HepG2 (cell line): ENCODE data around the gene PRSS16.

Experiments
- DNMT1 ChIP-seq: sonication (generic); formaldehyde crosslinking; IDR thresholded peaks from 2 replicates; pipeline ENCODE4 v1.5.1; 2020; ENCODE audit warnings: mild to moderate bottlenecking, missing genetic modification reagents
- EP300 ChIP-seq, 3 experiments: sonication (generic) in 1 of 3; formaldehyde crosslinking in 1 of 3; IDR thresholded peaks; 2 replicates each; pipeline versions ENCODE4 v1.5.1 to v1.6.1; 2011 to 2020; ENCODE audit warnings: low read depth in 2 of 3, low read length in 2 of 3, borderline replicate concordance in 1 of 3, improper control_type of control experiment in 1 of 3, mild to moderate bottlenecking in 1 of 3, missing genetic modification reagents in 1 of 3, moderate library complexity in 1 of 3
- NFRKB ChIP-seq: fragments of 450-650 bp; IDR thresholded peaks from 2 replicates; pipeline ENCODE4 v1.6.1; 2017
- NR2F6 ChIP-seq, 2 experiments: IDR thresholded peaks; 2 replicates each; pipeline ENCODE4 v1.6.1; 2016; ENCODE audit warnings: antibody characterized with exemption in 1 of 2, mild to moderate bottlenecking in 1 of 2
- POLR2A ChIP-seq, 2 experiments: IDR thresholded peaks; 2 replicates each; pipeline ENCODE4 v1.6.1; 2011; ENCODE audit warnings: low read depth in 2 of 2, low read length in 2 of 2, mild to moderate bottlenecking in 1 of 2, moderate library complexity in 1 of 2; ENCODE audit not compliant: insufficient read depth in 1 of 2
- PRPF4 ChIP-seq: fragments of 200-400 bp; formaldehyde crosslinking; IDR thresholded peaks from 2 replicates; pipeline ENCODE4 v1.6.1; 2016; ENCODE audit warnings: low read length, low read depth; ENCODE audit not compliant: poor library complexity, severe bottlenecking
- TAF1 ChIP-seq: sonication (generic); formaldehyde crosslinking; IDR thresholded peaks from 2 replicates; pipeline ENCODE4 v1.4.0; 2020; ENCODE audit warnings: missing genetic modification reagents
- TBL1XR1 ChIP-seq: fragments of 150-350 bp; IDR thresholded peaks from 2 replicates; pipeline ENCODE4 v1.6.1; 2014; ENCODE audit warnings: borderline replicate concordance, low read length; ENCODE audit not compliant: partially characterized antibody
- ZBTB38 ChIP-seq: sonication (generic); formaldehyde crosslinking; IDR thresholded peaks from 2 replicates; pipeline ENCODE4 v1.5.1; 2020; ENCODE audit warnings: mild to moderate bottlenecking, missing genetic modification reagents
- TF ChIP-seq, protein P1 (sequence below): sonication (generic); formaldehyde crosslinking; IDR thresholded peaks from 2 replicates; pipeline ENCODE4 v1.8.0; 2022; ENCODE audit warnings: missing genetic modification reagents, mild to moderate bottlenecking, borderline replicate concordance
- TF ChIP-seq, protein P2 (sequence below): sonication (generic); formaldehyde crosslinking; IDR thresholded peaks from 2 replicates; pipeline ENCODE4 v1.9.0; 2021; ENCODE audit warnings: missing genetic modification reagents, borderline replicate concordance
- TF ChIP-seq, protein P3 (sequence below), 2 experiments: IDR thresholded peaks; 2 replicates each; pipeline ENCODE4 v1.6.1; 2011 to 2012; ENCODE audit warnings: low read length in 2 of 2, borderline replicate concordance in 1 of 2, low read depth in 1 of 2, mild to moderate bottlenecking in 1 of 2, moderate library complexity in 1 of 2
- TF ChIP-seq, protein P4 (sequence below): sonication (generic); formaldehyde crosslinking; IDR thresholded peaks from 2 replicates; pipeline ENCODE4 v1.9.0; 2021; ENCODE audit warnings: mild to moderate bottlenecking, missing genetic modification reagents

DNA sequence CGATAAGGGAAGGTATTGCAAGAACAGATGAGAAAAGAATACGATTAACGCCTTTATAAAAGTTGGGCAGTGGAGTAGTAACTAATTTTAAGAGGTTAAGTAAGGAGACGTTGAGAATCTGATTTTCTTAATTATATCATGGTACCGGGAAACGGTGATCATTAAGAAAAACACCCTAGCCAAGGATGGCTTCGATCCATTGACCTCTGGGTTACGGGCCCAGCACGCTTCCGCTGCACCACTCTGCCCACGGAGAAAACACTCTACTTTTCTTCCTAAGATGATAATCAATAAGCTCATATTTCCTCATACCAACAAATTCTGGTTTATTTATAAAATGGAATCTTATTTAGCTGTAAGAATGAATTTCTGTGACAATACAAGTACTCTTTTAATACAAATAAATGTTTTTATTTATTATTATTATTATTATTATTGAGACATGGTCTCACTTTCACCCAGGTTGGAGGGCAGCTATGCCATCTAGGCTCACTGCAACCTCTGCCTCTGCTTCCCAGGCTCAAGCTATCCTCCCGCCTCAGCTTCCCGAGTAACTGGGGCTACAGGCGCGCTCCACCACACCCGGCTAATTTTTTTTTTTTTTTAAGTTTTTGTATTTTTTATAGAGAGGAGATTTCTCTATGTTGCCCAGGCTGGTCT is 56.2 kb downstream of the PRSS16 start:
- no peak for TF ChIP-seq NR2F6 (IDR thresholded peaks at IDR 0.05)
- TF ChIP-seq NR2F6 (CRISPR knock-in tag; IDR thresholded peaks at IDR 0.05) = no peak
- TF ChIP-seq DNMT1 = no peak
- no peak for TF ChIP-seq TBL1XR1
- TF ChIP-seq TAF1 (CRISPR knock-in tag) = no peak
- TF ChIP-seq, protein P1, sequence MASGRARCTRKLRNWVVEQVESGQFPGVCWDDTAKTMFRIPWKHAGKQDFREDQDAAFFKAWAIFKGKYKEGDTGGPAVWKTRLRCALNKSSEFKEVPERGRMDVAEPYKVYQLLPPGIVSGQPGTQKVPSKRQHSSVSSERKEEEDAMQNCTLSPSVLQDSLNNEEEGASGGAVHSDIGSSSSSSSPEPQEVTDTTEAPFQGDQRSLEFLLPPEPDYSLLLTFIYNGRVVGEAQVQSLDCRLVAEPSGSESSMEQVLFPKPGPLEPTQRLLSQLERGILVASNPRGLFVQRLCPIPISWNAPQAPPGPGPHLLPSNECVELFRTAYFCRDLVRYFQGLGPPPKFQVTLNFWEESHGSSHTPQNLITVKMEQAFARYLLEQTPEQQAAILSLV (CRISPR knock-in tag) = no peak
- no peak for TF ChIP-seq PRPF4
- TF ChIP-seq ZBTB38 = no peak
- TF ChIP-seq, protein P2, sequence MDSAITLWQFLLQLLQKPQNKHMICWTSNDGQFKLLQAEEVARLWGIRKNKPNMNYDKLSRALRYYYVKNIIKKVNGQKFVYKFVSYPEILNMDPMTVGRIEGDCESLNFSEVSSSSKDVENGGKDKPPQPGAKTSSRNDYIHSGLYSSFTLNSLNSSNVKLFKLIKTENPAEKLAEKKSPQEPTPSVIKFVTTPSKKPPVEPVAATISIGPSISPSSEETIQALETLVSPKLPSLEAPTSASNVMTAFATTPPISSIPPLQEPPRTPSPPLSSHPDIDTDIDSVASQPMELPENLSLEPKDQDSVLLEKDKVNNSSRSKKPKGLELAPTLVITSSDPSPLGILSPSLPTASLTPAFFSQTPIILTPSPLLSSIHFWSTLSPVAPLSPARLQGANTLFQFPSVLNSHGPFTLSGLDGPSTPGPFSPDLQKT (CRISPR knock-in tag) = no peak
- no peak for TF ChIP-seq NFRKB
- TF ChIP-seq, protein P3, sequence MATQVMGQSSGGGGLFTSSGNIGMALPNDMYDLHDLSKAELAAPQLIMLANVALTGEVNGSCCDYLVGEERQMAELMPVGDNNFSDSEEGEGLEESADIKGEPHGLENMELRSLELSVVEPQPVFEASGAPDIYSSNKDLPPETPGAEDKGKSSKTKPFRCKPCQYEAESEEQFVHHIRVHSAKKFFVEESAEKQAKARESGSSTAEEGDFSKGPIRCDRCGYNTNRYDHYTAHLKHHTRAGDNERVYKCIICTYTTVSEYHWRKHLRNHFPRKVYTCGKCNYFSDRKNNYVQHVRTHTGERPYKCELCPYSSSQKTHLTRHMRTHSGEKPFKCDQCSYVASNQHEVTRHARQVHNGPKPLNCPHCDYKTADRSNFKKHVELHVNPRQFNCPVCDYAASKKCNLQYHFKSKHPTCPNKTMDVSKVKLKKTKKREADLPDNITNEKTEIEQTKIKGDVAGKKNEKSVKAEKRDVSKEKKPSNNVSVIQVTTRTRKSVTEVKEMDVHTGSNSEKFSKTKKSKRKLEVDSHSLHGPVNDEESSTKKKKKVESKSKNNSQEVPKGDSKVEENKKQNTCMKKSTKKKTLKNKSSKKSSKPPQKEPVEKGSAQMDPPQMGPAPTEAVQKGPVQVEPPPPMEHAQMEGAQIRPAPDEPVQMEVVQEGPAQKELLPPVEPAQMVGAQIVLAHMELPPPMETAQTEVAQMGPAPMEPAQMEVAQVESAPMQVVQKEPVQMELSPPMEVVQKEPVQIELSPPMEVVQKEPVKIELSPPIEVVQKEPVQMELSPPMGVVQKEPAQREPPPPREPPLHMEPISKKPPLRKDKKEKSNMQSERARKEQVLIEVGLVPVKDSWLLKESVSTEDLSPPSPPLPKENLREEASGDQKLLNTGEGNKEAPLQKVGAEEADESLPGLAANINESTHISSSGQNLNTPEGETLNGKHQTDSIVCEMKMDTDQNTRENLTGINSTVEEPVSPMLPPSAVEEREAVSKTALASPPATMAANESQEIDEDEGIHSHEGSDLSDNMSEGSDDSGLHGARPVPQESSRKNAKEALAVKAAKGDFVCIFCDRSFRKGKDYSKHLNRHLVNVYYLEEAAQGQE (IDR thresholded peaks at IDR 0.05; ENCODE audit: borderline replicate concordance in 1 of 2, low read depth in 1 of 2, low read length in 2 of 2) = no peak
- no peak for TF ChIP-seq POLR2A (IDR thresholded peaks at IDR 0.05; ENCODE audit: insufficient read depth in 1 of 2, low read depth in 2 of 2, low read length in 2 of 2)
- no peak for TF ChIP-seq EP300 (IDR thresholded peaks at IDR 0.05; ENCODE audit: low read depth in 2 of 2, low read length in 2 of 2)
- TF ChIP-seq EP300 (CRISPR knock-in tag; IDR thresholded peaks at IDR 0.05; ENCODE audit: borderline replicate concordance) = no peak
- TF ChIP-seq, protein P4, sequence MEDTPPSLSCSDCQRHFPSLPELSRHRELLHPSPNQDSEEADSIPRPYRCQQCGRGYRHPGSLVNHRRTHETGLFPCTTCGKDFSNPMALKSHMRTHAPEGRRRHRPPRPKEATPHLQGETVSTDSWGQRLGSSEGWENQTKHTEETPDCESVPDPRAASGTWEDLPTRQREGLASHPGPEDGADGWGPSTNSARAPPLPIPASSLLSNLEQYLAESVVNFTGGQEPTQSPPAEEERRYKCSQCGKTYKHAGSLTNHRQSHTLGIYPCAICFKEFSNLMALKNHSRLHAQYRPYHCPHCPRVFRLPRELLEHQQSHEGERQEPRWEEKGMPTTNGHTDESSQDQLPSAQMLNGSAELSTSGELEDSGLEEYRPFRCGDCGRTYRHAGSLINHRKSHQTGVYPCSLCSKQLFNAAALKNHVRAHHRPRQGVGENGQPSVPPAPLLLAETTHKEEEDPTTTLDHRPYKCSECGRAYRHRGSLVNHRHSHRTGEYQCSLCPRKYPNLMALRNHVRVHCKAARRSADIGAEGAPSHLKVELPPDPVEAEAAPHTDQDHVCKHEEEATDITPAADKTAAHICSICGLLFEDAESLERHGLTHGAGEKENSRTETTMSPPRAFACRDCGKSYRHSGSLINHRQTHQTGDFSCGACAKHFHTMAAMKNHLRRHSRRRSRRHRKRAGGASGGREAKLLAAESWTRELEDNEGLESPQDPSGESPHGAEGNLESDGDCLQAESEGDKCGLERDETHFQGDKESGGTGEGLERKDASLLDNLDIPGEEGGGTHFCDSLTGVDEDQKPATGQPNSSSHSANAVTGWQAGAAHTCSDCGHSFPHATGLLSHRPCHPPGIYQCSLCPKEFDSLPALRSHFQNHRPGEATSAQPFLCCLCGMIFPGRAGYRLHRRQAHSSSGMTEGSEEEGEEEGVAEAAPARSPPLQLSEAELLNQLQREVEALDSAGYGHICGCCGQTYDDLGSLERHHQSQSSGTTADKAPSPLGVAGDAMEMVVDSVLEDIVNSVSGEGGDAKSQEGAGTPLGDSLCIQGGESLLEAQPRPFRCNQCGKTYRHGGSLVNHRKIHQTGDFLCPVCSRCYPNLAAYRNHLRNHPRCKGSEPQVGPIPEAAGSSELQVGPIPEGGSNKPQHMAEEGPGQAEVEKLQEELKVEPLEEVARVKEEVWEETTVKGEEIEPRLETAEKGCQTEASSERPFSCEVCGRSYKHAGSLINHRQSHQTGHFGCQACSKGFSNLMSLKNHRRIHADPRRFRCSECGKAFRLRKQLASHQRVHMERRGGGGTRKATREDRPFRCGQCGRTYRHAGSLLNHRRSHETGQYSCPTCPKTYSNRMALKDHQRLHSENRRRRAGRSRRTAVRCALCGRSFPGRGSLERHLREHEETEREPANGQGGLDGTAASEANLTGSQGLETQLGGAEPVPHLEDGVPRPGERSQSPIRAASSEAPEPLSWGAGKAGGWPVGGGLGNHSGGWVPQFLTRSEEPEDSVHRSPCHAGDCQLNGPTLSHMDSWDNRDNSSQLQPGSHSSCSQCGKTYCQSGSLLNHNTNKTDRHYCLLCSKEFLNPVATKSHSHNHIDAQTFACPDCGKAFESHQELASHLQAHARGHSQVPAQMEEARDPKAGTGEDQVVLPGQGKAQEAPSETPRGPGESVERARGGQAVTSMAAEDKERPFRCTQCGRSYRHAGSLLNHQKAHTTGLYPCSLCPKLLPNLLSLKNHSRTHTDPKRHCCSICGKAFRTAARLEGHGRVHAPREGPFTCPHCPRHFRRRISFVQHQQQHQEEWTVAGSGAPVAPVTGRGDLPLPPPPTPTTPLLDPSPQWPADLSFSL = no peak
